Activated B cell treated with CpG ODN at 0.5 μM for 24 hours (primary cell): ENCODE measurements around the gene LRBA. TPM values are rescaled to one million over a fixed set of nuclear protein-coding genes. Genes with fewer than 3 reads are reported as not detected.

Experiments
- ATAC-seq: fragments of 200-7000 bp; cut with Tn5 transposase; one replicate; pipeline ENCODE4 v1.10.0; 2021; ENCODE audit warnings: low read depth, mild to moderate bottlenecking, moderate library complexity
- CTCF ChIA-PET: fragments of 350-600 bp; sonication (Branson Sonifier 250); formaldehyde crosslinking; loops from one replicate; lab custom pipeline; 2021; ENCODE audit warnings: antibody characterized with exemption; lab: Charles Lee
- POLR2A ChIA-PET: fragments of 350-600 bp; sonication (Branson Sonifier 250); formaldehyde crosslinking; loops from one replicate; lab custom pipeline; 2021; ENCODE audit warnings: antibody characterized with exemption; lab: Charles Lee
- DNase-seq: peaks from one replicate; pipeline ENCODE4 v3.0.0; 2022
- H3K27ac Mint-ChIP-seq: one replicate; pipeline ENCODE4 v1.8.0; 2020; ENCODE audit warnings: mixed read lengths
- H3K27me3 Mint-ChIP-seq: one replicate; pipeline ENCODE4 v1.8.0; 2021; ENCODE audit warnings: mixed read lengths
- H3K36me3 Mint-ChIP-seq: one replicate; pipeline ENCODE4 v1.8.0; 2021; ENCODE audit warnings: low read depth, mixed read lengths
- H3K4me1 Mint-ChIP-seq: one replicate; pipeline ENCODE4 v1.8.0; 2021; ENCODE audit warnings: mixed read lengths
- H3K4me3 Mint-ChIP-seq: one replicate; pipeline ENCODE4 v1.8.0; 2020; ENCODE audit warnings: mild to moderate bottlenecking, mixed read lengths
- H3K9me3 Mint-ChIP-seq: one replicate; pipeline ENCODE4 v1.8.0; 2020; ENCODE audit warnings: mixed read lengths
- CTCF ChIP-seq: fragments of 200-600 bp; IDR thresholded peaks from one replicate; pipeline ENCODE4 v1.8.0; 2022; ENCODE audit warnings: antibody characterized with exemption, mild to moderate bottlenecking
- intact Hi-C: fragments of 100-400 bp; cut with micrococcal nuclease; formaldehyde crosslinking; loops from one replicate; pipeline ENCODE4 v1.15.1; 2024
- total RNA-seq: library from RNA; stranded (reverse); gene quantifications from 2 replicates; pipeline ENCODE4 v1.2.3, GENCODE V29; 2022

The LRBA gene
- total RNA-seq, 1 donor from 2014 or later: 66.5 TPM

- H3K27ac Mint-ChIP-seq: no peak overlapping the region
- DNase-seq (no peak), ATAC-seq (no peak)
- ChIA-PET CTCF (no interaction called here), POLR2A (no interaction called here)
- H3K4me3 Mint-ChIP-seq: no peak overlapping the region
- peaks cover 2% of the 10 kb centered on the region for H3K27me3 Mint-ChIP-seq
- H3K36me3 Mint-ChIP-seq: no peaks in the 10 kb centered on the region
- H3K9me3 Mint-ChIP-seq: no peaks in the 10 kb centered on the region
- H3K4me1 Mint-ChIP-seq: no peaks in the 10 kb centered on the region
- TF ChIP-seq CTCF: no peak
- intact Hi-C loops: no loop called here
Observed at GRCh38 chr4:150240011-150240410, 775.1 kb downstream of the LRBA start.

DNA sequence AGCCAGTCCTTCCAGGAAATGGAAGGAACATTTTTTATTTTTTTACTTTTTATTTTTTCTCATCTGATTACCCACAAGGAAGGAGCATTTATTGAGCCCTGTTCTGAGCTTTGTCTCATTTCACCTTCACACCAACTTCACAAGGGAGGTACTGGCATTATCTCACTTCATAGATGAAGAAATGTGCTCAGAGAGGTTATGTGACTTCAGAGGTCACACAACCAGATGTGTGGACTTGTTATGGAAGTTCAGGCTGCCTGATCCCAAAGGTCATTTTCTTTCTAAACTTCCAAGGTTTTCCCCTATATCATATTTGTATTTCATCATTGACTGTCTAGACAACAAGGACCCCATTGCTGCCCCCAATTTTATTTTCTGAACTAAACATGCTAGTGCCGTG is 776.5 kb downstream of the LRBA start:
- ATAC-seq (no peak), DNase-seq (no peak)
- no peaks in the 10 kb centered on the region for H3K36me3 Mint-ChIP-seq
- ChIA-PET CTCF (no interaction called here), POLR2A (no interaction called here)
- intact Hi-C loops: no loop called here
- no peaks in the 10 kb centered on the region for H3K4me1 Mint-ChIP-seq
- no peak overlapping the region for H3K4me3 Mint-ChIP-seq
- TF ChIP-seq CTCF: no peak
- H3K27me3 Mint-ChIP-seq: peaks cover 2% of the 10 kb centered on the region
- no peak overlapping the region for H3K27ac Mint-ChIP-seq
- H3K9me3 Mint-ChIP-seq: no peaks in the 10 kb centered on the region

DNA sequence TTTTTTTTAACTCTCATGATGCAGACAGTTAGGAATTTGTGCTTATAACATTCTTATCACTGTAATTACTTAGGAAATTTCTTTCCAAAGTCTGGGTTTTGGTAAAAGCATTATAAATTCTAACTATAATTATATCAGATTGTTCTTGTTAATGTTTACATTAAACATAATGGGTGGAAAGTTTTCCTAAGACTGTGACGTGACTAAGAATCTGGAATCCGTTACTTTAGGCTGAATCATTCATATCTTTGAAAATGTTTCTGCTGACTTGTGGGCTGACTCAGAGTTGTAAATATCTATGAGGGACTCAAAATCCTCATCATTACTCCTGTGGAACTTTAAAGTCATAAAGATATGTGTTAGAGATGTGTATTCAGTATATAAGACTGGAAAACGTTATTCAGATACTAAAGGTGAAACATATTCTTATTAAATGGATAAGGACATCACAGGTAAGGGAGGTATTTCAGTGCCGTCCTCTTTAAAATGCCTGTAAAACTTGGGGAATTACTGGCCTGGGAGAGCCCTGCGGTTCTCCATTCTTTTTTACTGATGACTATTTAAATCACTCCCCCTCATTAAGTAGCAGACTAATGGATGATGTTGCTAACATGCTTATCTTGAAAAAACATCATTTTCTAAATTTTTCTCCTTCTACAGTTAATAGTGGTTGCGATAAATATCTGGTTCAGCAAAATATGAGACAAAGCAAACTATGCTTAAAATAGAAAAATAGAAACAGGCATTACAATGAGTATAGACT is 777.8 kb downstream of the LRBA start:
- DNase-seq (no peak), ATAC-seq (no peak)
- no peak for TF ChIP-seq CTCF
- Mint-ChIP-seq H3K27ac (no peak overlapping the region), H3K4me1 (no peaks in the 10 kb centered on the region), H3K4me3 (no peak overlapping the region), H3K27me3 (peaks cover 2% of the 10 kb centered on the region), H3K9me3 (no peaks in the 10 kb centered on the region), H3K36me3 (no peaks in the 10 kb centered on the region)
- intact Hi-C loops: no loop called here
- ChIA-PET CTCF (no interaction called here), POLR2A (no interaction called here)

- Mint-ChIP-seq H3K9me3 (no peaks in the 10 kb centered on the region), H3K4me3 (no peak overlapping the region), H3K36me3 (no peaks in the 10 kb centered on the region), H3K27me3 (peaks cover 2% of the 10 kb centered on the region), H3K27ac (no peak overlapping the region), H3K4me1 (no peaks in the 10 kb centered on the region)
- ChIA-PET CTCF (no interaction called here), POLR2A (no interaction called here)
- intact Hi-C loops: no loop called here
- ATAC-seq (no peak), DNase-seq (no peak)
- TF ChIP-seq CTCF: no peak
Observed at GRCh38 chr4:150236626-150237025, 778.5 kb downstream of the LRBA start.

DNA sequence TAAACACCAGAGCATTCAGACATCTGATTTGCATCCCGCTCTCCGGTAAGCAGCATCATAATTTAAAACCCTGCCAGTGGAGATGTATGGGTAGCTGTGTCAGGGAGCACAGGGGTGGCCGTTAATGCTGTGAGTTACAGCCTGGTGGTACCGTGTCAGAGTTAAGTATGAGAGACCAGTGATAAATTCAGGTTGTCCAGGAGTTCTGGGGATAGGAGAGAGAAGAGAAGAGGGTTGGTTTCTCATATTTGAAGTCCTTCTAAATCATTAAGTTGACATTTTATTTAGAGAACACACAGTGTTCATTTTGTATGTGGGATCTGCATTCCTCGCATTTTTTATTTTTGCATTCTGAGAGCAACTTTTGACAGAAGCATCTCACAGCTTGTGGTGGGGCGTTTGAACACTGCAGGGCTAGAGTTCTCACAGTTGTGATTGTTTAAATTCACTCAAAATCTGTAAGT is 779.2 kb downstream of the LRBA start:
- no peaks in the 10 kb centered on the region for H3K36me3 Mint-ChIP-seq
- intact Hi-C loops: no loop called here
- H3K4me1 Mint-ChIP-seq: no peaks in the 10 kb centered on the region
- no peak for DNase-seq
- CTCF ChIA-PET: no interaction called here
- no peak for ATAC-seq
- H3K4me3 Mint-ChIP-seq: no peak overlapping the region
- H3K9me3 Mint-ChIP-seq: no peaks in the 10 kb centered on the region
- H3K27me3 Mint-ChIP-seq: peaks cover 2% of the 10 kb centered on the region
- TF ChIP-seq CTCF: no peak
- POLR2A ChIA-PET: no interaction called here
- H3K27ac Mint-ChIP-seq: no peak overlapping the region
